ENCODE data around the gene MROH2A. TPM values are rescaled to one million over a fixed set of nuclear protein-coding genes. Genes with fewer than 3 reads are reported as not detected.

The MROH2A gene
- total RNA-seq, 1 experiment from 2014 or later, result 1.4 TPM

- H3K27me3 ChIP-seq (ENCODE audit: insufficient read depth, low read depth), result no peaks in the 10 kb centered on the region; the same call in 1 of the 2 replicates
- POLR2A ChIA-PET (ENCODE audit: unreplicated experiment), result no interaction called here
- no peaks in the 10 kb centered on the region for H3K9me3 ChIP-seq (ENCODE audit: insufficient read depth, low read depth)
- BruUV-seq (replicated peaks), result no TSS peak
- H2AFZ ChIP-seq, result no peak overlapping the region
- no peaks in the 10 kb centered on the region for H3F3A ChIP-seq (ENCODE audit: insufficient read depth, low read depth)
- intact Hi-C loops (cut with micrococcal nuclease; ENCODE audit: unreplicated experiment), result no loop called here
- H3K9me2 ChIP-seq (ENCODE audit: insufficient read depth), result no peaks in the 10 kb centered on the region
- H3K4me1 ChIP-seq (replicated peaks; ENCODE audit: insufficient read depth), result no peaks in the 10 kb centered on the region
- H3K36me3 ChIP-seq (ENCODE audit: low read depth), result no peaks in the 10 kb centered on the region
- no peaks in the 10 kb centered on the region for H4K20me1 ChIP-seq (ENCODE audit: insufficient read depth)
- CTCF ChIA-PET, result no interaction called here
- H3K79me2 ChIP-seq (ENCODE audit: low read depth), result no peaks in the 10 kb centered on the region
- H3K4me3 ChIP-seq, result no peak overlapping the region
- no peak for TF ChIP-seq EZH2 (IDR thresholded peaks at IDR 0.05; ENCODE audit: low read depth)
- TF ChIP-seq, protein P1, sequence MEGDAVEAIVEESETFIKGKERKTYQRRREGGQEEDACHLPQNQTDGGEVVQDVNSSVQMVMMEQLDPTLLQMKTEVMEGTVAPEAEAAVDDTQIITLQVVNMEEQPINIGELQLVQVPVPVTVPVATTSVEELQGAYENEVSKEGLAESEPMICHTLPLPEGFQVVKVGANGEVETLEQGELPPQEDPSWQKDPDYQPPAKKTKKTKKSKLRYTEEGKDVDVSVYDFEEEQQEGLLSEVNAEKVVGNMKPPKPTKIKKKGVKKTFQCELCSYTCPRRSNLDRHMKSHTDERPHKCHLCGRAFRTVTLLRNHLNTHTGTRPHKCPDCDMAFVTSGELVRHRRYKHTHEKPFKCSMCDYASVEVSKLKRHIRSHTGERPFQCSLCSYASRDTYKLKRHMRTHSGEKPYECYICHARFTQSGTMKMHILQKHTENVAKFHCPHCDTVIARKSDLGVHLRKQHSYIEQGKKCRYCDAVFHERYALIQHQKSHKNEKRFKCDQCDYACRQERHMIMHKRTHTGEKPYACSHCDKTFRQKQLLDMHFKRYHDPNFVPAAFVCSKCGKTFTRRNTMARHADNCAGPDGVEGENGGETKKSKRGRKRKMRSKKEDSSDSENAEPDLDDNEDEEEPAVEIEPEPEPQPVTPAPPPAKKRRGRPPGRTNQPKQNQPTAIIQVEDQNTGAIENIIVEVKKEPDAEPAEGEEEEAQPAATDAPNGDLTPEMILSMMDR (conservative IDR thresholded peaks at IDR 0.05), result no peak
- no peak overlapping the region for H3K4me2 ChIP-seq
- H3K27ac ChIP-seq, result no peak overlapping the region
- no peak for DNase-seq
Measured at GRCh38 chr2:233811087-233811486, 33.0 kb downstream of the MROH2A start.

DNA sequence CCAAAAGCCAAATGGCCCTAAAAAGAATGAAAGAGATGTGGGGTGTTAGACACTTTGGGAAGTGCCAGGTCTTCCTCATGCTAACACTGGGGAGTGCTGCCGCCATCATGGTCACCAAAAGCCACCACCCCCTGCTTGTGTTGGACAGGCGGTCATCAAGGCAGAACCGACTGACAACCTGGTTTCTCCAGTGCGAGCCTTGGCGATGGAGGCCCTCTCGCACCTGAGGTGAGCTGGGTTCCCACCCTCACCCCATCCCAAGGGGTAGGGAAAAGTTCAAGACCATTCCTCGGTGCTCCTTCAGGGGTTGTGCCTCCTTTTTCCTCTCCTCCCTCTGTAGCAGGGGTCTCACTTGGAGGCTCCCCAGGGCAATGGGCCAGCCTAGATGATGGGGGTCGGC is 33.6 kb downstream of the MROH2A start:
- intact Hi-C loops (cut with micrococcal nuclease; ENCODE audit: unreplicated experiment), result no loop called here
- no peak for DNase-seq
- Histone ChIP-seq H3K27ac (no peak overlapping the region), H3K4me3 (no peak overlapping the region), H2AFZ (no peak overlapping the region), H3K79me2 (ENCODE audit: low read depth) (no peaks in the 10 kb centered on the region), H3K9me2 (ENCODE audit: insufficient read depth) (no peaks in the 10 kb centered on the region), H3F3A (ENCODE audit: insufficient read depth, low read depth) (no peaks in the 10 kb centered on the region), H3K27me3 (ENCODE audit: insufficient read depth, low read depth) (no peaks in the 10 kb centered on the region; the same call in 1 of the 2 replicates), H3K36me3 (ENCODE audit: low read depth) (no peaks in the 10 kb centered on the region), H3K4me2 (no peak overlapping the region), H4K20me1 (ENCODE audit: insufficient read depth) (no peaks in the 10 kb centered on the region), H3K4me1 (replicated peaks; ENCODE audit: insufficient read depth) (no peaks in the 10 kb centered on the region), H3K9me3 (ENCODE audit: insufficient read depth, low read depth) (no peaks in the 10 kb centered on the region)
- ChIA-PET CTCF (no interaction called here), POLR2A (ENCODE audit: unreplicated experiment) (no interaction called here)
- no TSS peak for BruUV-seq (replicated peaks)
- TF ChIP-seq, protein P1 (conservative IDR thresholded peaks at IDR 0.05), result no peak
- TF ChIP-seq EZH2 (IDR thresholded peaks at IDR 0.05; ENCODE audit: low read depth), result no peak

DNA sequence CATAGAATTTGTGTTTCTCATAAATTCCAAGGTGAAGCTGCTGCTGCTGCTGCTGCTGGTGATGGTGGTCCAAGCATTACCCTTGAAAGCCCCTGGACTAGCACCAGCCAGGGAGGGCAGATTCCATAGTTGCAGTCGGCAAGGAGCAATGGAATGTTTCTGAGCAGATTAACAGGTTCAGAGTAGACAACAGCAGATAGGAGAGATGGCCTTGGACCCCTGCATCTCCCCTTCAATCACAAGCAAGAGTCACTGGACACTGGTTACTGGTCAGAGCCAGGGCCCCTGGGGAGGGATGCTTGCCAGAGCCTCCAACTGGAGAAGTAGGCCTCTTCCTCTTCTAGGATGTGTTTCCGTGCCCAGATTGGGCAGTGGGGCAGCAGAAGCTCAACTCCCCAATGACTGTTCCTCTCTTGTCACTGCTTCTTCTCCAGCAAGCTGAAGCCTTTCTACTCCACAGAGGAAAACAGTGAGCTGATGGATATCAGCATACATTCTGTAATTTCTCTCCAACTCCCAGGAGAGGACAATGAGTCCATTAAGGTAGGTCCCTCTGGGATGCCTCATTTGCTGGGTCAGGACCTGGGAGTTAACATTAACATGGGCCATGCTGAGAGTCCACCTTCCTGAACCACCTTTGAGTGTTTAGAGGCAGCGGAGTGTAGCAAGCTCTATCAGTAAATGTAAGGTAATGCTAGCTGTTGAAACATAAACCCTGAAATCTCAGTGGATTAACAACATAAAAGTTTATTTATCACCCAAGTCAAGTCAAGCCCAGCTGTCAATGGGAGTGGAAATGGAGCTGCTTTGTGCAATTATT is 35.3 kb downstream of the MROH2A start:
- no peaks in the 10 kb centered on the region for H3K36me3 ChIP-seq (ENCODE audit: low read depth)
- no peak overlapping the region for H3K27ac ChIP-seq
- H3K4me2 ChIP-seq, result no peak overlapping the region
- no TSS peak for BruUV-seq (replicated peaks)
- TF ChIP-seq, protein P1 (conservative IDR thresholded peaks at IDR 0.05), result no peak
- no peak for TF ChIP-seq EZH2 (IDR thresholded peaks at IDR 0.05; ENCODE audit: low read depth)
- H3K9me3 ChIP-seq (ENCODE audit: insufficient read depth, low read depth), result no peaks in the 10 kb centered on the region
- H3K4me1 ChIP-seq (replicated peaks; ENCODE audit: insufficient read depth), result no peaks in the 10 kb centered on the region
- H3K79me2 ChIP-seq (ENCODE audit: low read depth), result no peaks in the 10 kb centered on the region
- intact Hi-C loops (cut with micrococcal nuclease; ENCODE audit: unreplicated experiment), result no loop called here
- no peaks in the 10 kb centered on the region for H3K27me3 ChIP-seq (ENCODE audit: insufficient read depth, low read depth)
- H3K4me3 ChIP-seq, result no peak overlapping the region
- ChIA-PET POLR2A (ENCODE audit: unreplicated experiment) (interaction anchor here (0.7 kb wide), 1 partner anchor 389 kb away, joined by 4 read pairs; no protein-coding TSS in a partner anchor), CTCF (interaction anchor here (1.6 kb wide), 1 partner anchor 20 kb away, joined by 5 read pairs; no protein-coding TSS in a partner anchor)
- no peak overlapping the region for H2AFZ ChIP-seq
- no peaks in the 10 kb centered on the region for H3F3A ChIP-seq (ENCODE audit: insufficient read depth, low read depth)
- H3K9me2 ChIP-seq (ENCODE audit: insufficient read depth), result no peaks in the 10 kb centered on the region
- no peaks in the 10 kb centered on the region for H4K20me1 ChIP-seq (ENCODE audit: insufficient read depth)
- DNase-seq, result no peak

Measured in PC-9 (cell line).